OCI-LY7 (cell line): ENCODE measurements around the gene ASAP3.

ENCODE experiments used
- CTCF ChIP-seq: fragments of 200-600 bp; sonication (generic); conservative IDR thresholded peaks from 2 replicates; pipeline ENCODE4 v1.5.1; 2014; ENCODE audit warnings: mild to moderate bottlenecking, antibody characterized with exemption, low read length, moderate library complexity, mixed read lengths
- EZH2phosphoT487 ChIP-seq: fragments of 200-600 bp; sonication (generic); IDR thresholded peaks from 2 replicates; pipeline ENCODE4 v1.6.1; 2018; ENCODE audit warnings: low read depth, borderline replicate concordance, mild to moderate bottlenecking, mixed run types, antibody characterized with exemption, low read length, moderate library complexity, mixed read lengths

GRCh38 chr1:23385119-23385621, 98.8 kb downstream of the ASAP3 start:
- TF ChIP-seq CTCF (no peak), EZH2phosphoT487 (no peak)
